Activated CD8-positive, alpha-beta memory T cell treated with anti-CD3 and anti-CD28 coated beads for 48 hours (primary cell): ENCODE data around the gene HMGB3.
"Not testable (repeated sequence)": the region's sequence is repeated elsewhere in the genome, so short reads cannot be mapped to it uniquely, and the experiment has no call there.

ENCODE experiments used
- DNase-seq, 3 experiments: peaks; one replicate each; pipeline ENCODE4 v3.0.0-alpha.2; 2020; ENCODE audit warnings: low read depth in 2 of 3, low spot score in 2 of 3

HMGB3 gene

GRCh38 chrX:150982788-150983520 lies at the start of gene HMGB3:
TSS of gene HMGB3 (plus strand) at chrX:150983335. CDS start at chrX:150985600, 2,265 bp downstream.
- DNase-seq: peak; percentile 29 to 59 (median 55)

- DNase-seq: no peak
Observed at GRCh38 chrX:150933945-150934350, 49.2 kb upstream of the HMGB3 start.

- no peak for DNase-seq
Observed at GRCh38 chrX:150934453-150934852, 48.7 kb upstream of the HMGB3 start.

GRCh38 chrX:150935467-150935866 lies 47.7 kb upstream of the HMGB3 start:
- DNase-seq: no peak

- DNase-seq: no peak
Observed at GRCh38 chrX:150936556-150936955, 46.6 kb upstream of the HMGB3 start.

GRCh38 chrX:150940844-150941495 lies 42.2 kb upstream of the HMGB3 start:
- no peak for DNase-seq

GRCh38 chrX:150941580-150941979 lies 41.6 kb upstream of the HMGB3 start:
- no peak for DNase-seq

GRCh38 chrX:150942942-150943594 lies 40.1 kb upstream of the HMGB3 start:
- no peak for DNase-seq

- no peak for DNase-seq
Observed at GRCh38 chrX:150944233-150944632, 38.9 kb upstream of the HMGB3 start.

- DNase-seq: no peak
Observed at GRCh38 chrX:150954951-150955350, 28.2 kb upstream of the HMGB3 start.

- DNase-seq: no peak
Observed at GRCh38 chrX:150955590-150955989, 27.5 kb upstream of the HMGB3 start.

- no peak for DNase-seq
Observed at GRCh38 chrX:150958177-150958576, 25.0 kb upstream of the HMGB3 start.

- no peak for DNase-seq
Observed at GRCh38 chrX:150959557-150959956, 23.6 kb upstream of the HMGB3 start.

GRCh38 chrX:150961631-150962030 lies 21.5 kb upstream of the HMGB3 start:
- no peak for DNase-seq

- not testable (repeated sequence) for DNase-seq
Observed at GRCh38 chrX:150964416-150964815, 18.7 kb upstream of the HMGB3 start.

GRCh38 chrX:150966235-150966634 lies 16.9 kb upstream of the HMGB3 start:
- DNase-seq: no peak

GRCh38 chrX:150966742-150967141 lies 16.4 kb upstream of the HMGB3 start:
- no peak for DNase-seq

- DNase-seq: no peak
Observed at GRCh38 chrX:150967786-150968185, 15.3 kb upstream of the HMGB3 start.

GRCh38 chrX:150968862-150969720 lies 14.0 kb upstream of the HMGB3 start:
- DNase-seq: no peak

GRCh38 chrX:150972450-150972849 lies 10.7 kb upstream of the HMGB3 start:
- no peak for DNase-seq

GRCh38 chrX:150975655-150976390 lies 7.3 kb upstream of the HMGB3 start:
- DNase-seq: no peak
